ENCODE data around the gene TMA16.

- no peak for TF ChIP-seq CTCF (IDR thresholded peaks at IDR 0.05 in 4 of 5, conservative IDR thresholded peaks at IDR 0.05 in 1 of 5)
- no peak for TF ChIP-seq POLR2A (IDR thresholded peaks at IDR 0.05)
Observed at GRCh38 chr4:163448540-163449203, 45.8 kb upstream of the TMA16 start.
